Central memory CD8-positive, alpha-beta T cell (primary cell): ENCODE results near the gene SERPINB8.
A peak's percentile ranks its signal among the peaks of the same experiment; 100 is the strongest.

Experiments used
- ATAC-seq: fragments of 150-1000 bp; cut with Tn5 transposase; replicated peaks from 2 replicates; pipeline ENCODE4 v1.10.0; 2022; ENCODE audit warnings: mild to moderate bottlenecking, moderate FRiP score, moderate number of reproducible peaks; ENCODE audit not compliant: poor library complexity, severe bottlenecking; ENCODE audit errors: extremely low read depth
- DNase-seq, 2 donors: peaks; one replicate each; pipeline ENCODE4 v3.0.0; 2021; ENCODE audit warnings: low spot score in 2 of 2
- H3K27ac Mint-ChIP-seq: one replicate; pipeline ENCODE4 v1.8.0; 2022; ENCODE audit warnings: low read depth, mild to moderate bottlenecking, moderate library complexity, mixed read lengths
- H3K27me3 Mint-ChIP-seq: one replicate; pipeline ENCODE4 v1.8.0; 2022; ENCODE audit warnings: mixed read lengths
- H3K36me3 Mint-ChIP-seq: one replicate; pipeline ENCODE4 v1.8.0; 2022; ENCODE audit warnings: mild to moderate bottlenecking, moderate library complexity, mixed read lengths; ENCODE audit not compliant: insufficient read depth
- H3K4me1 Mint-ChIP-seq: one replicate; pipeline ENCODE4 v1.8.0; 2022; ENCODE audit warnings: mixed read lengths
- H3K4me3 Mint-ChIP-seq: one replicate; pipeline ENCODE4 v1.8.0; 2022; ENCODE audit warnings: mild to moderate bottlenecking, moderate library complexity, mixed read lengths
- H3K9me3 Mint-ChIP-seq: one replicate; pipeline ENCODE4 v1.8.0; 2022; ENCODE audit warnings: mixed read lengths

The SERPINB8 gene

DNA sequence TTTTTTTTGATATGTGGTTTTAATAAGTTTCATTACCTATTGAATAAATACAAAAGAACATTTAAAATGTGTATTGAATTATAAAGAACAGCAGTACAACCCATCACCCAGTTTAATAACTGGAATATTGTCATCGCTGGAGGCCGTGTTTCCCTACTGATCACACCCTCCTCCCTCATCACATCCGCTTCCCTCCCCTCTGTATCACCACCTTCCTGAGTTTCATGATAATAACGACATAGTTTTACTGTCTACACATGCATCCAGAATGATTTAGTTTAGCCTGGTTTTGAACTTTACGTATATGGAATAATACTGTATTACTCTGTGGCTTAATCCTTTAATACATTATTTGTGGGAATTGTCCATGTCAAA is 2.1 kb downstream of the SERPINB8 start:
- H3K27ac Mint-ChIP-seq: peak overlapping the region; percentile 95

DNA sequence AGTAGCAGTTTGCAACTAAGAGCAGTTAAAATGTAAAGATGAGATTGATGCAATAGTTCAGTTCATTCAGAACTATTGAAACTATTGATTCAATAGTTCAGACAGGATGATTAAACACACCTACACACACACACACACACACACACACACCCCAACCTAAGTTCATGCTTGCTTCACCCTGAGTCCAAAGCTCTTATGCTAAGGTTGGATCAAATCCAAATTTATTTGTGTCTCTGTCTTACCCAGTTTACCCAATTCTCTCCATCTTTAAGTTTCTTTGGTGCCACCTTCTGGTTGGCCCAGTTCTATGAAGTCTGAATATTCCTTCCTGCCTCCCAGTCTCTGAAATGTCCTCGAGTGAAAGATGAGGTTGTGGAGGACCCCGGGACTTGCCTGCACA is 5.1 kb downstream of the SERPINB8 start:
- peaks cover 40% of the 10 kb centered on the region for H3K4me1 Mint-ChIP-seq
- DNase-seq (no peak), ATAC-seq (no peak)
- H3K9me3 Mint-ChIP-seq: no peaks in the 10 kb centered on the region
- H3K4me3 Mint-ChIP-seq: no peak overlapping the region
- H3K27ac Mint-ChIP-seq: no peak overlapping the region
- H3K27me3 Mint-ChIP-seq: no peaks in the 10 kb centered on the region
- H3K36me3 Mint-ChIP-seq: peaks cover 15% of the 10 kb centered on the region

More for the DNA sequence above, 2.1 kb downstream of the SERPINB8 start:
- DNase-seq (no peak), ATAC-seq (no peak)
- H3K27me3 Mint-ChIP-seq: no peaks in the 10 kb centered on the region
- H3K4me1 Mint-ChIP-seq: peaks cover 43% of the 10 kb centered on the region
- no peaks in the 10 kb centered on the region for H3K9me3 Mint-ChIP-seq
- peak overlapping the region; percentile 99 for H3K4me3 Mint-ChIP-seq
- peaks cover 14% of the 10 kb centered on the region for H3K36me3 Mint-ChIP-seq

DNA sequence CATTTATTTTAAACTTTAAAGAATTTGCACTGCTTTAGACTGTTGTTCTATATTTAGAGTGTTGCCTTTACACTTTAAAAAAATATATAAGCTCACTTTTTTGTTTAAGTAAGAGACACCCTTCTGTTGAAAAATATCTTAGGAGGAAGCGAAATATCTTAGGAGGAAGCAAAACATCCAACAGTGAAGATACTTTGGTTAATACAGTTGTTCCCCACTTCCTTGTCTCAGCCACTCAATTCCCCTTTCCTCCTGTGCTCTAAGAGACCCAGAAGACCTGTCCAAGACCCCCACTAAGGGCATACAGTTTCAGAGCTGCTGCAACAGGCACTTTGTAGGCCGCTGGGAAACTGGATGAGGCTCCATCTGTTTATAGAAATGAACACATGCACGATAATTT is 5.7 kb downstream of the SERPINB8 start:
- H3K27ac Mint-ChIP-seq: no peak overlapping the region

DNA sequence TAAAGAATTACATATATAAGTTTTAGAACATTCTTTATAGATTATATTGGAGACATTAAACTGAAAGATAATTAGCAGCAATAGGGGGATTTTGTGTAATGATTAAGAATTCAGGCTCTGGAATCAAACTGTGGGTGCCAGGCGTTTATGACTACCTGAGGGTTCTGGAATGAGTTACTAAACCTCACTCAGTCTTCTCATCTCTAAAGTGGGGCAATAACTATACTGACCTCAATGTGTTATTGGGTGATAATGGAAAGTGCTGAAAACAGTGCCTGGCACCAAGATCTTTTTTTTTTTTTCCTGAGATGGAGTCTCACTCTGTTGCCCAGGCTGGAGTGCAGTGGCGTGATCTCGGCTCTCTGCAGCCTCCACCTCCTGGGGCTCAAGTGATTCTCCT is 7.2 kb downstream of the SERPINB8 start:
- Mint-ChIP-seq H3K27ac (no peak overlapping the region), H3K9me3 (no peaks in the 10 kb centered on the region), H3K27me3 (no peaks in the 10 kb centered on the region), H3K4me3 (no peak overlapping the region), H3K4me1 (peaks cover 25% of the 10 kb centered on the region), H3K36me3 (peaks cover 10% of the 10 kb centered on the region)
- ATAC-seq: no peak
- DNase-seq: no peak

More for the DNA sequence above, 5.7 kb downstream of the SERPINB8 start:
- DNase-seq (no peak), ATAC-seq (no peak)
- Mint-ChIP-seq H3K4me1 (peaks cover 39% of the 10 kb centered on the region), H3K27me3 (no peaks in the 10 kb centered on the region), H3K9me3 (no peaks in the 10 kb centered on the region), H3K4me3 (no peak overlapping the region), H3K36me3 (peaks cover 12% of the 10 kb centered on the region)

DNA sequence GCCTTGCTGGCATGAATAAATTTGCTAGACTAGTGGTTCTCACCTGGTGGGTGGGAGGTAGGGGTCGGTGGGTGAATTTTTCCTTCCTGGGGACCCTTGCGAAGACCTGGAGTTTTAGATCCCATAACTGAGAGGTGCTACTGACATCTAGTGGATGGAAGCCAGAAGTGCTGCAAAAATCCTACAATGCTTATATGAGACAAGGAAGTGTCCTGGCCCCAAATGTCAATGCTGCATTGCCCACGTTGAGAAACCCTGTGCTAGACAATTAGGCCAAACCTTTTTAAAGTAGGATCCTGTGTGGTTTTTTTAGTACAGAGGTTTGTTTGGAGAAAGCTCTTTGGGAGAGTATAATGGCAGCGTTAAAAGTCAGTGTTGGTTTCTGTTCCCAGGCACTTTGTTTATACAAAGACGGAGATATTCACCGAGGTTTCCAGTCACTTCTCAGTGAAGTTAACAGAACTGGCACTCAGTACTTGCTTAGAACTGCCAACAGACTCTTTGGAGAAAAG is 9.6 kb downstream of the SERPINB8 start:
- H3K4me3 Mint-ChIP-seq: peak overlapping the region; percentile 48
- peak; percentile 76 for ATAC-seq
- DNase-seq: peak in 1 of 2 donors; percentile 14
- H3K27me3 Mint-ChIP-seq: no peaks in the 10 kb centered on the region
- peaks cover 21% of the 10 kb centered on the region for H3K36me3 Mint-ChIP-seq
- peaks cover 22% of the 10 kb centered on the region for H3K4me1 Mint-ChIP-seq
- H3K9me3 Mint-ChIP-seq: no peaks in the 10 kb centered on the region
- peak overlapping the region; percentile 23 for H3K27ac Mint-ChIP-seq

DNA sequence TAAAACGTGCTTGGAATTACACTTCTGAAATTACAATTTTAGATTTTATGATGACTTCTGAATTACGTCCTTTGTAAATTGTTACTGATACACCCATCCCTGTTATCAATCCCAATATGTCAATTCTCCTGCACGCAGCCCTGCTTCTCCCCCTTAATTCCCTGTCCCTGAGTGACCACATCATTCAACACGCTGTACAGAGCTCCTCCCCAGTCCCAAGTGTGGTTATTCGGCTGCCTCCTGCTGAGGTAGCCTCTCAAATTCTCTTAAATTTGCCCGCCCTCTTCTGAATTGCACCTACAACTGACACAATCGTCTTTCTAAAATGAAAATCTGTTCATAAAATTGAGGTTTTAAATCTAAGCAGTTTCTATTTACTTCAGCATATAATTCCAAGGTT is 10.1 kb downstream of the SERPINB8 start:
- no peak for DNase-seq
- peak overlapping the region; percentile 48 for H3K4me3 Mint-ChIP-seq
- H3K9me3 Mint-ChIP-seq: no peaks in the 10 kb centered on the region
- H3K27ac Mint-ChIP-seq: peak overlapping the region; percentile 23
- H3K4me1 Mint-ChIP-seq: peaks cover 16% of the 10 kb centered on the region
- no peaks in the 10 kb centered on the region for H3K27me3 Mint-ChIP-seq
- no peak for ATAC-seq
- H3K36me3 Mint-ChIP-seq: peaks cover 24% of the 10 kb centered on the region

DNA sequence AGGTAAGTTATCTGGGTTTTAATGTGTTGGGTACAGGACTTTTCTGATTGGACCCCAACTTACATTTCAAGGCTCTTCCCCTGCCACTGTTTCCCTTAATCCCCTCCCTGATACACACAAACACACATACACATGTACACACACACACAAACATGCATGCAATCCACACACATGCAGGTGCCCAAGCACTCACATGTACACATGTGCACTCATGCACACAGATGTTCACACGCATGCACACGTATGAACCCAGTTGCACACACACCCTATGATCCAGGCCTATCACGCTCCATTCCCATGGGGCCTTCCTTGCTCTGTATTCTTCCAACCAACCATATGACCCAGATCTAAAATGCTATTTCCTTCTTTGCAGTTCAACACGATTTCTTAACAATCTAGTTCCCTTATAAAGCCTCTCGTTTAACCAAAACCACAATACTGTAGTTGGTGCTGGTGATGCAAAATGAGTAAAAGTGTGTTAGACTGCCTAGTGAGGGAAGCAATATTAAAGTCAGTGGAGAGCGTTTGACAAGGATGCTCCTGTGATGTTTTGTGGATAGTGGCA is 11.1 kb downstream of the SERPINB8 start:
- DNase-seq: no peak
- ATAC-seq: no peak
- Mint-ChIP-seq H3K9me3 (no peaks in the 10 kb centered on the region), H3K27me3 (no peaks in the 10 kb centered on the region), H3K27ac (no peak overlapping the region), H3K4me3 (no peak overlapping the region), H3K36me3 (peaks cover 29% of the 10 kb centered on the region), H3K4me1 (peaks cover 13% of the 10 kb centered on the region)

DNA sequence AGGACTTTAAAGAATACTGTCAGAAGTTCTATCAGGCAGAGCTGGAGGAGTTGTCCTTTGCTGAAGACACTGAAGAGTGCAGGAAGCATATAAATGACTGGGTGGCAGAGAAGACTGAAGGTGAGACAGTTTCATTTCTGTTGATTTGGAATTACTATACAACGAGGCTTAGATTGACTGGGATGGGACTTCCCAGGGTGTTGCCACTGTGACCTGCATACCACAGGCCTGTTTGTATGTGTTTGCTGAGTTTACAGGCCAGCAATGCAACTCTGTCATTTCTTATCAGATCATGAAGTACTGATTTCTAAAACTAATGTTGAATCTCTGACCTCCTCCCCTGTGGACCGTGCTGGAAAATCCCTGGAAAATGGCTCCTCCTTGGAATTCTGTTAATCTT is 11.8 kb downstream of the SERPINB8 start:
- Mint-ChIP-seq H3K36me3 (peaks cover 29% of the 10 kb centered on the region), H3K9me3 (no peaks in the 10 kb centered on the region), H3K27me3 (no peaks in the 10 kb centered on the region), H3K4me1 (peaks cover 13% of the 10 kb centered on the region), H3K4me3 (no peak overlapping the region), H3K27ac (no peak overlapping the region)
- ATAC-seq (no peak), DNase-seq (no peak)

DNA sequence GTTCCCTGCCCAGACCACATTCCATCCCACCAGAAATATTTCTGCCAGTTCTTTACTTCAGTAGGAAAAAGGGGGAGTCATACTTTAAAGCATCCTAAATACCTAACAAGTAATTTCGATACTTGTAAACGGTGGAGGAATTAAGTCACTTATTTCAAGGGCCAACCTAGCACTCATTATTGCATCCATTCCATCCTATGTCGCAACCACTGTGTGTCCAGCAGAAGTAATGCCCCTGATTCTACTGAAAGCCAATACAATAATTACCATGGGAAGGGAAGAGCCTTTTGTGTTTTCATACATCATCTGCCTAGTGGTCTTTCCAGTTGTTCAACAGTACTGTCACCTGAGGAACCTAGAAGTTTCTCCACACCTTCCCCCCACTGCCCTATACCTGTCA is 12.5 kb downstream of the SERPINB8 start:
- Mint-ChIP-seq H3K36me3 (peaks cover 32% of the 10 kb centered on the region), H3K4me1 (peaks cover 13% of the 10 kb centered on the region), H3K27ac (no peak overlapping the region), H3K4me3 (no peak overlapping the region), H3K9me3 (no peaks in the 10 kb centered on the region), H3K27me3 (no peaks in the 10 kb centered on the region)
- DNase-seq (no peak), ATAC-seq (no peak)

DNA sequence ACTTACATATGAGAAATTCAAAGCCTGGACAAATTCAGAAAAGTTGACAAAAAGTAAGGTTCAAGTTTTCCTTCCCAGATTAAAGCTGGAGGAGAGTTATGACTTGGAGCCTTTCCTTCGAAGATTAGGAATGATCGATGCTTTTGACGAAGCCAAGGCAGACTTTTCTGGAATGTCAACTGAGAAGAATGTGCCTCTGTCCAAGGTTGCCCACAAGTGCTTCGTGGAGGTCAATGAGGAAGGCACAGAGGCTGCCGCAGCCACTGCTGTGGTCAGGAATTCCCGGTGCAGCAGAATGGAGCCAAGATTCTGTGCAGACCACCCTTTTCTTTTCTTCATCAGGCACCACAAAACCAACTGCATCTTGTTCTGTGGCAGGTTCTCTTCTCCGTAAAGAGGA is 17.0 kb downstream of the SERPINB8 start:
- H3K27ac Mint-ChIP-seq: no peak overlapping the region
- no peaks in the 10 kb centered on the region for H3K4me1 Mint-ChIP-seq
- no peaks in the 10 kb centered on the region for H3K9me3 Mint-ChIP-seq
- no peak overlapping the region for H3K4me3 Mint-ChIP-seq
- DNase-seq (no peak), ATAC-seq (no peak)
- peaks cover 38% of the 10 kb centered on the region for H3K36me3 Mint-ChIP-seq
- H3K27me3 Mint-ChIP-seq: no peaks in the 10 kb centered on the region

DNA sequence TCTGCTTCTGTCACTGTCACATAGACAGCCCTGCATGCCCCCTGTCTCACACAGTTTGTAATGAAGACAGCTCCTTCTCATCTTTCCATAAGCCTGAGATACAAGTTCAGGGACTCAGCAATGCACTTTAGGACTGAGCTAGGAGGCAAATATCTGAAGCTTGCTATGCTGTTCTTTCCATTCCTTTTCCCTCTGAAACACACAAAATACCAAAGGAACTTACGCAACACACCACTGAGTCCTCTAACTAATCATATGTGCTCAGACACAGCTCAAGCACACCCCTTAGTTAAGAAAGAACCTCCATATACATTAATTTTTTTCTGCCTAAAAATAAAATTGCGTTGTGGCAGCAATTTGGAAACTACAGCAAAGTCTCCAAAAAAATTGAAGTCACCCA is 17.9 kb downstream of the SERPINB8 start:
- Mint-ChIP-seq H3K4me1 (no peaks in the 10 kb centered on the region), H3K9me3 (no peaks in the 10 kb centered on the region), H3K4me3 (no peak overlapping the region), H3K27ac (no peak overlapping the region), H3K27me3 (no peaks in the 10 kb centered on the region), H3K36me3 (peaks cover 32% of the 10 kb centered on the region)
- ATAC-seq (no peak), DNase-seq (no peak)

DNA sequence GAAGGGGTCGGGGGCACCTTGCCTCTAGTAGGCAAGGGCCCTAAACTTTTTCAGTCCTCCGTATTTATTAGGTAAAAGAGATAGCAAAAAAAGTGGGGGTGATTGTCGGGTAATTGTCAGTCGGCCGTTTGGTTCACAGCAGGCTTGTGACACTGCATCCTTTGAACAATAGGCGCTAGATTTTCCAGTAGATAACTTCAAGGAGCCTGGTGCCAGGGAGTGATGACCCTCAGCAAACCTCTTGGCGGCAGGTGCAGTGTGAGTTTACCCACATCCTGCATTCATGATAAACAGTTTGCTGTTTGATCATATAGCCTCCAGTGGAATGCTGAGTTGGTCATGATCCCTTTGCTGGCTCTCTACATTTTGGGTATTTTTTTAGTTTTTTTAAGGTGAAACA is 22.9 kb downstream of the SERPINB8 start:
- Mint-ChIP-seq H3K27ac (no peak overlapping the region), H3K36me3 (peaks cover 11% of the 10 kb centered on the region), H3K9me3 (peaks cover 6% of the 10 kb centered on the region), H3K4me3 (no peak overlapping the region), H3K4me1 (no peaks in the 10 kb centered on the region), H3K27me3 (no peaks in the 10 kb centered on the region)
- DNase-seq (no peak), ATAC-seq (no peak)

DNA sequence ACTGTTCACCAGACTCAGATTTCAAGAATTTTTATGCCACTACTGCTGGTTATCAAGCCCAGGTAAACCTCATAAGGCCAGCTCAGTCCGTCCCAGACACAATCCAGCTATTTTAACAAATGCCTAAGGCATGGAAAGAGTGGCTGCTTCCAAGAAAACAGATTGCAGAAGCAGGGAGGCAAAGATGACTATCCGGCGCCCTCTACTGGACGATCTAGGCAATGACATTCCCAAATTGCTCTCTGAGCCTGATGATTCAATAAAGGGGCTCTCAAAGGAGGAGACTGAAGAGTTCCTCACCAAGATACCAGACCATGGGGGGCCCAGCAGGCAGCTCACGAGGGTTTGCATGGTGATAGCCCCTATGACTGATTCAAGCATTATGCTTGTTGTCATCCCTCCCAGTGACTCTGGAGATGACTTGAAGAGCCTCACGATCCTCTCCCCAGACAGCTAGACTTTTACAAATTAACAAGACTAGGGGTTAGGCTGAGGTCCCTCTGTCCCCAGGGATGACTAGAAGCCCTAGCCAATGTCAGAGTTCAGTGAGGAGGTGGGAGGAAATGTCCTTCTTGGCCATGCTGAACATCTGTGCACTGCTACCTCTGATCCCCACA is 25.0 kb downstream of the SERPINB8 start:
- no peaks in the 10 kb centered on the region for H3K4me1 Mint-ChIP-seq
- no peak overlapping the region for H3K4me3 Mint-ChIP-seq
- peaks cover 6% of the 10 kb centered on the region for H3K9me3 Mint-ChIP-seq
- H3K27me3 Mint-ChIP-seq: no peaks in the 10 kb centered on the region
- H3K27ac Mint-ChIP-seq: no peak overlapping the region
- H3K36me3 Mint-ChIP-seq: peaks cover 4% of the 10 kb centered on the region
- DNase-seq: peak; percentile 16 to 33
- no peak for ATAC-seq
